Brain pericyte (primary cell): ENCODE data around the gene HDAC11.
"Not testable (repeated sequence)": the region's sequence is repeated elsewhere in the genome, so short reads cannot be mapped to it uniquely, and the experiment has no call there.

Source experiments
- DNase-seq: peaks from one replicate; pipeline ENCODE4 v3.0.0-alpha.2; 2012; ENCODE audit warnings: low read depth, low spot score

HDAC11 gene

DNA sequence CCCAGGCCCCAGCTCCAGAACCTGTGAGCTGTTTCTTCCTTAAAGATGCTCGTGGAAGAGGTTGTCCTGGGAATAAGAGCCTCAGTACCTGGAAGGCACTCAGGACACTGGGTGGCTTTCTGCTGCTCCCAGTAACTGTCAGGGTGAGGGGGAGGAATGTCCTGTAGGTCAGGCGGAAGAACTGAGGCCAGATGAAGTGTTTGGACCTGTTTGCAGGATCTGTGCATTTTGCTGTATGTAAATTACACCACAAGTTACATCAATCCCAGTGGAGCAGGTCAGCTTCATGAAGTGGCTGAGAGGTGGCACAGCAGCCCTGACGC lies 27.1 kb downstream of the HDAC11 start:
- no peak for DNase-seq

GRCh38 chr3:13507570-13508339 lies 27.6 kb downstream of the HDAC11 start:
- no peak for DNase-seq

- DNase-seq, result no peak
Observed at GRCh38 chr3:13508496-13508895, 28.4 kb downstream of the HDAC11 start.

GRCh38 chr3:13509059-13509815 lies 29.1 kb downstream of the HDAC11 start:
- DNase-seq, result no peak

GRCh38 chr3:13509816-13510192 lies 29.7 kb downstream of the HDAC11 start:
- DNase-seq, result no peak

- DNase-seq, result no peak
Observed at GRCh38 chr3:13512451-13512850, 32.3 kb downstream of the HDAC11 start.

GRCh38 chr3:13513051-13513912 lies 33.2 kb downstream of the HDAC11 start:
- no peak for DNase-seq

DNA sequence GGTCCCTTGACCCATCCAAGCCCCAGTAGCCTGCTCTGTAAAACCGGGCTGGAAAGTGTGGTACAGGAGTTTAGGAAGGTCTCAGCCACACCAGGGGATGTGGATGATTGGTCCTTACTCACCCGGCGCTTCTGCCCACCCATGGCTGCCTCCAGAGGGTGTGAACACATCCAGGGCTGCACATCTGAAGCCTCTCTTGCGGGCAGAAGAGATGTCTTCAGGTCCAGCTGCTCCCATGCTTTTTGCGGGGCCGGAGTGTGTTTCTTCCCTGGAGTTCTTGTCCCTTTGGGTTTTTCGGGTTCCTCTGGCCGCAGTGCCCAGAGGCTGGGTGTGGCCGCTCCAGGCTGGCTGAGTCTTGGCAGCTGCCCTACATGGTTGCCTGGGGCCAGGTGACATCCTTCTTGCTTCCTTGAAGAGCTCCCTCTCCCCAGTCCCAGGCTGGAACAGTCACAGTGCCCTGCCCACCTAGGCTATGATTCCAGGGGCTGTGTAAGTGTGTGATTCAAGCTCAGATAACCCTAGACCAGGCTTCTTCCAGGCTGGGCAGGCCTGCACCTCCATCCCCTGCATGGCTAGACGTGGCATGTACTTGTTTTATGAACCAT lies 33.9 kb downstream of the HDAC11 start:
- no peak for DNase-seq

DNA sequence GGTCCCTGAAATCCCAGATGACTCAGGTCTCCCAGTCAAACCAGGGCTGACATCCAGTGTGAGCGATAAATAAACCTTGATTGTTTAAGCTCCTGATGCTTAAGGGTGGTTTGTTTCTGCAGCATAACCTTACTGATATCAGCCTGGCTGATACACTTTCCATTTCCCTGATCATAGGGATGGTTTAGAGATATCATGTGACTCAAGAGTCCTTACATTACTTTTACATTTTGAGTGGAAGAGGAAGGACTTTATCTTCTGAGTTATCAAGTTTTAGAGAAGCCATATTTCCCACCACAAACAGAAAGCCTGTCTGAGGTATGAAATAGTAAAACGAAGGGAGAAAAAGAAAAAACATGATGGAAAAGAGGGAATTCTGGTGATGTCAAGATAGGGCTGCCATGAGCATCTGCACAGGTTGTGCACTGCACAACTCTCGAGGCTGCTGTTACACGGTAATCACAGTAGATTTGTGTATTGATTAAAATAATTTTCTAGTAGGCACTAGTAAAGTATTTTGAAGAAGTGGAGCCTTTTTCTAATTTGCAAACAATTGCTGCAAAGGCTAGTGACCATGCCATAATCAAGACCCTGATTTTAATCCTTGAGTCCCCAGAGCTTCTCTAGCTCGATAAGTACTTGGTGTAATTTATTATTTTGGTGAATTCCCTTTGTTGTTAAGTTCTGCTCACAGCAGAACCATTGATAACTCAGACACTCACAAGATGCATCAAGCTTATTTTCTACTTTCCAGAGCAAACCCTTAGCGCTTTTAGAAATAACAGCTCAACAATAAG lies 34.7 kb downstream of the HDAC11 start:
- no peak for DNase-seq

DNA sequence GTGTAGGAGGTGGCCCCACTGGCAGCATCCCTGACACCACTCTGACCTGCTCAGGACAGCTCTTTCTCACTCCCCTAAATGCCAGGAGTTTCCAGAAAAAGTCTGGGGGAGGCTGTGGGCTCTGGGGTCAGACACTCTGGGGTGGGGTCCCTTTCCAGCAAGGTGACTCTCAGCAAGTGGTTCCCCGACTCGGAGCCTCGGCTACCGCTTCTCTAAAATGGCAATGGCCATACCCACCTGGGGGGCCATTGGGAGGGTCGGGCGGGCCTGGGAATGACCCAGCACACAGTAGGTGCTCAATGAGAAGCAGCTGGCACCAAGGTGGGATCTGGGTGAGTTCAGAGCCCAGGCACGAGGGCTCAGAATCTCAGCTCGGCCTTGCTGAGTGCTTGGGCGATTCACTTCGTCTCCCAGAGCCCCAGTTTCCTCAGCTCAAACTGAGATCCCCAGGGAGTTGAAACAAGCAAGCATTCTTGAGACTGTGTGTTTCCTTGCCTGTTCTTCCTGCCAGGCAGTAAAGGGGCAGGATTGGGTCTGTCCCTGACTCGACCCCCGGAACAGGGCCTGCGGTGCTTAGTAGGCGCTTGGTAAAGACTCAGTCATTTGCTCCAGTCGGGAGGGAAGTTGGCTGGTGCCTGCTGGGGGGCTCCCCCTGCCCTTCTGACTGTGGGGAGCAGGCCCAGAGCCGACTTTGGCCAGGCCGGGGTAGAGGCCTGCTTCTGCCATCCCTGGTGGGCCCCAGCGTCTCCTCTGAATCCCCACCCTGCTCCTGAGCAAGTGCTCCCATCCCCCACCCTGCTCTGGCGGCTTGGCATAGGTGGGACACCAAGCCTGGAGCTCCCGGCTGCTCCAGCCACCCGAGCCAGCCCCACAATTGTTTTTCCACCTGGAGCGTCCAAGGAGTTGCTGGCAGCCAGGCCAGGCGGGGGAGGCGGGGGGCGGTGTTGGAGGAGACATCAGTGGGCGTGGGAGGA lies 36.0 kb downstream of the HDAC11 start:
- no peak for DNase-seq

GRCh38 chr3:13516760-13517135 lies 36.6 kb downstream of the HDAC11 start:
- DNase-seq, result no peak

GRCh38 chr3:13517253-13517977 lies 37.3 kb downstream of the HDAC11 start:
- no peak for DNase-seq

DNA sequence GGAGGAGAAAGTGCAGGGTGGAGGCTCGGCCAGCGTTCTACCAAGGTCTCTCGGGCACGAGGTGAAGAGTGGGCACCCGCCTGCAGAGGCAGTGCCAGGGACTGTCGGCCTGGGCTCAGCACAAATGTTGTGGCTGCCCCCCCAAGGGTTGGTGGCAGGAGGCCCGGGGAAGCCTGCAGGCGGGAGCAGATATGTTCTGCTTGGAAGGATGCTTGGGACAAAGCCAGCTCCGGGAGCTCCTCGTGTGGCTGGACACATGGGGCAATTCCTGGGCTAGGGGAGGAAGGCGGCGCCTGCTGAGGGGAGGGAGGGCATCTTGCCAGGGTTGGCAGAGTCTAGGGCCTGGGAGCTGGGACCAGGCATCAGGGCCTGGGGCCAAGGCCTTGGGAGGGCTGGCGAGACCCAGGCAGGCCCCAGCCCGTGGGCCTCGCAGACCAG lies 38.4 kb downstream of the HDAC11 start:
- DNase-seq, result no peak

DNA sequence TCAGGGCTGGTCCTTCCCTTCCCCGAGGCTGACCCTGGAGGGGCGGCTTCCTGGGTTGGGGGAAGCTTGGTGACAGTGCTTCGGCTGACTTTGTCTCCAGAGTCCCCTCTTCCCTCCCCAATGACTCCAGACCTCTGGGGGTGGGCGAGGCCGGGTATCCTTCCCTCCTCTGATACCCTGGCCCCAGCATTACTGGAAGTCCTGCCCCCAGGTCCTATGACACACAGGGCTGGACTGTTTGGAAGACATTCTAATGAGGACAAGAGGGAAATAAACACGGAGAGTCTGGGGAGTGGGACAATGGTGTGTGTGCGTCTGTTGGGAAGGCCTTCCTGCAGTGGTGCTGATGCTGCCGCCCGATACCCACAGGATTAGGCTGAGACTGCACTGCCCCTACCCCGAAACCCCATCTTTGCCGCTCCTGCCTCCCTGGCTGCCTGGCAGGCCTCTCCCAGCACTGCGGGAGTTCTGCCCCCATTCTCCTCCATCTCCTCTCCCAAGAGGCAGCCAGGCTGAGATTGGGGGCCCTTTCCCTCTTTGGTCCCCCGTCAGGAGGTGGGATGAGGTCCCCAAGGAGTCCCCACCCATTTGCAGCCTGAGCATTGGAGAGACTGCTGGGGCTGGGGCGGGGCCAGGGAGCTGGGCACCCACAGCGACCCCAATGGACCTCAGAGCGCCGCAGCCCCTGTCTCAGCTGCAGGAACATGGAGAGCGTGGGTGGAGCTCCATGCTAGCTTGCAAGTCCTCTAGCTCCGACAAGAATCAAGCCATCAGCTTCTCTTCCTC lies 39.1 kb downstream of the HDAC11 start:
- no peak for DNase-seq

DNA sequence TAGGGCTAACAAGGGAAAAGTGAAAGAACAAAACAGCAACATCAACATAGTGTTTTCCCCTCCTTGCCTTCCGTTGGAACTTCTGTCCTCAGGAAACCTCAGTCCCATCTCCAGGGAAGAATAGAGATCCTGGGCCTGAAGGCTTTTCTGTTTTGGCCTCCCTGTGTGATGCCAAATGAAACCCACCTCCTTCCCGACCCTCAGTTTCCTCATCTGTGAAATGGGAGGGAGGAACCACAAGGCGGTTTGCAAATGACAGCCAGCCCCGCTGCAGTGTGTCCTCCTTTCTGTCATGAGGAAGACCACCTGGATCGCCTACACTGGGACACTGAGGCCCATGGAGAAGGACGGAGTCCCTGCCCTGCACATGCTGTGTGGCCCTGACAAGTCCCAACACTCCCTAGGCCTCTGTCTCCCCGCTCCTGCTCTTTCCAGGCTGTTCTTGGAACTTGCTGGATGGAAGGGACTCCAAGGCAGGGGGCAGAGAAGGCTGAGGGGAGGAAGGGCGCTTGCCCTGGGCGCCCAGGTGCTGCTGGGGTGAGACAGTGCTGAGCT lies 40.3 kb downstream of the HDAC11 start:
- DNase-seq, result no peak

DNA sequence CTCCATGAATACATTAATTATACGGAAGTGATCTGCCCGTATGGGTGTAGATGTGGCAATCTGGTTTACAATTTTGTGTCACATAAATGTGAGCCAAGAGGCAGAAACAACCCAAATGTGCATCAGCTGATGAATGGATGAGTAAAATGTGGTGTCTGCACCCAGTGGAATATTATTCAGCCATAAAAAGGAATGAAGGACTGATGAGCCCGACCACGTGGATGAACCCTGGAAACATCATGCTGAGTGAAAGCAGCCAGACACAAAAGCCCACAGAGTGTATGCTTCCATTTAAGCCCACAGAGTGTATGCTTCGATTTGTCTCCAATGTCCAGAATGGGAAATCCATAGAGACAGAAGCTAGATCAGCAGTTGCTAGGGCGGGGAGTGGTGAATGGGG lies 41.2 kb downstream of the HDAC11 start:
- no peak for DNase-seq

- not testable (repeated sequence) for DNase-seq
Observed at GRCh38 chr3:13521749-13522148, 41.6 kb downstream of the HDAC11 start.

GRCh38 chr3:13522236-13522635 lies 42.1 kb downstream of the HDAC11 start:
- DNase-seq, result no peak
